Measurements from ENCODE around the gene TMEM129.
"Not testable (repeated sequence)": the region's sequence is repeated elsewhere in the genome, so short reads cannot be mapped to it uniquely, and the experiment has no call there.

TMEM129 gene

GRCh38 chr4:1703867-1704266 lies 17.3 kb downstream of the TMEM129 start:
- DNase-seq (ENCODE audit: low spot score) (no peak), FAIRE-seq (no peak)

DNA sequence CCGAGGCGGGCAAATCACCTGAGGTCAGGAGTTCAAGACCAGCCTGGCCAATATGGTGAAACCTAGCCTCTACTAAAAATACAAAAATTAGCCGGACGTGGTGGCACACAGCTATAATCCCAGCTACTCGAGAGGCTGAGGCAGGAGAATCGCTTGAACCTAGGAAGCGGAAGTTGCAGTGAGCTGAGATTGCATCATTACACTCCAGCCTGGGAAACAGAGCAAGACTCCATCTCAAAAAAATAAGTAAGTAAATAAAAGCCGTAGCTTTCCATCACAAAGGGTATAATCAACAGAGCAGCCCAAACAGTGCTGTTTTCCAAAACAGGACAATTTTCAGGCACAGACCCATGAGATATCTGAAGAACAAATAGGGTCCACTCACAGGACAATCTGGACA lies 19.5 kb downstream of the TMEM129 start:
- not testable (repeated sequence) for FAIRE-seq

DNA sequence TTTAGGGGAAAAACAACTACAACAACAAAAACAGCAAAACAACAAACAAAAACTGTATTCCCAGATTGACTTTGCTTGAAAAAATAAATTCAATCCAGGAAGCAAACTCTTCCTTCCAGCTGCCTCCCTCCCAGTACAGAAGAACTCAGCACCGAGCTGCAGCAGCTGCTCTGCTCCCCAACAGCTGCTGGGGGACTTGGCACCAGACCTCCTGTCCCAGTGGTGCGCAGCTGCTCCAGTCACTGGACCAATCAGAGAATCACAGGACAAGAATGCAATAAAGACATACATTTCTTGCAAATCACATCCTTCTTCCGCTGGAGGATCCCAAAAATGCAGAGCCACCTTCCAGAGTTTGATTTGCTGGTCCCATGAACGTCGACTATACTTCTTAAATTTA lies 25.2 kb downstream of the TMEM129 start:
- FAIRE-seq = no peak
- DNase-seq (ENCODE audit: low spot score) = no peak

More for the DNA sequence above, 19.5 kb downstream of the TMEM129 start:
- not testable (repeated sequence) for DNase-seq (ENCODE audit: low spot score)

- DNase-seq (ENCODE audit: low spot score) = peak; percentile 61
- FAIRE-seq = no peak
Observed at GRCh38 chr4:1693131-1693896, 27.8 kb downstream of the TMEM129 start.

- FAIRE-seq (no peak), DNase-seq (ENCODE audit: low spot score) (no peak)
Observed at GRCh38 chr4:1691737-1692373, 29.3 kb downstream of the TMEM129 start.

DNA sequence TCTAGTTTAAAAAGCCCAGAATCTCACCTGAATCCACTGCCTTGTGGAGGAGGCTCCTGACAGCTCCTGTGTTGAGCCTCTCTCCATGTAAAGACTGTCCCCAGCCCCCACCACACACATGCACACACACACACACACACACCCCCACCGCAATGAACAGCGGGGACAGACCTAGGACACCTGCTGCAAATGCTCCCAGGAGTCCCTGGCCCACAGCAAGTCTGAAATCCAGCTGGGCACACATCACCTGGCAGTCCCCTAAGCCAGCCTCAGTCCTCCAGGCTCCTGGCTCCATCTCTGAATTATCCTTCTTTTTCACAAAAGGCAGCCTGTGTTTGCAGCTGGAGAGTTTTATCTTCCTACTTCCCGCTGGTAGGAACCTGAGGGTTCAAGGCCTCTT lies 30.4 kb downstream of the TMEM129 start:
- DNase-seq (ENCODE audit: low spot score) (no peak), FAIRE-seq (no peak)

GRCh38 chr4:1686440-1687036 lies 34.6 kb downstream of the TMEM129 start:
- no peak for DNase-seq (ENCODE audit: low spot score)
- FAIRE-seq = no peak

DNA sequence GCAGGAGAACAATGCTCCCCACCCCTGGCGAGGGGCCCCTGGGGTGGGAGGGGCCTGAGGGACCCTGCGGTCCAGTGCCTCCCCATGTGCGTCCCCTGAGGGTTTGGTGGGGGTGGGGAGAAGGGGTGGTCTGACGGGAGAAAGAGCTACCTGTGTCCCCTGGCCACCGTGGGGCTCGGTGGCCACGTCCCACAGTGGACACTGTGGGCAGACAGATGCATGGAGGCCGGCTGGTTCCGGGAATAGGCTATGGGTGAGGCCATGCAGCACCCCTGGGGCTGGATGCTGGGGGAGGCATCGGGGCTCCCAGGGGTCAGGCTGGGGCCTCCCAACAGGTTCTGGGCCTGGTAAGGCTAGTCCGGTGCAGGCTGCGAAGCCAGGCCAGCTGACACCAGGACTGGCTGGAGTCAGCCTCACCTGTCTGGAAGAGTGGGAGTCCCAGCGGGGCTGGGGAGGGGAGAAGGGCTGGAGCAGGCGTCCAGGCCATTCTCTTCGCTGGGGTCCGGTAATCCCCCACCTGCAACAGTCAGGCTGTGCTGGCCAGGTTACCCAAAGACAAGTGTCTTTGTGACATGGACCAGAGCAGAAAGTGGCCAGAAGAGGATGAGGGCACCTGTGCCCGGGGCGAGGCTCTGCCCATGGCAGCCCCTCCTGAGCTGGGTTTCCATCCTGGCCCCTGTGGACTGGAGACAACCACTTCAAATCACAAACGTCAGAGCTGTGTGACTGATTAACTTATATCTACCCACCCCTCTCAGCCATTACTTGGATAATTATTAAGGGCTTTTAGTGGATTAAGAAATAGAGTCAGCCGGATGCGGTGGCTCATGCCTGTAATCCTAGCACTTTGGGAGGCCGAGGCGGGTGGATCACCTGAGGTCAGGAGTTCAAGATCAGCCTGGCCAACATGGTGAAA lies 35.6 kb downstream of the TMEM129 start:
- DNase-seq (ENCODE audit: low spot score) (no peak), FAIRE-seq (no peak)

GRCh38 chr4:1684506-1685234 lies 36.5 kb downstream of the TMEM129 start:
- DNase-seq (ENCODE audit: low spot score) (no peak), FAIRE-seq (no peak)

DNA sequence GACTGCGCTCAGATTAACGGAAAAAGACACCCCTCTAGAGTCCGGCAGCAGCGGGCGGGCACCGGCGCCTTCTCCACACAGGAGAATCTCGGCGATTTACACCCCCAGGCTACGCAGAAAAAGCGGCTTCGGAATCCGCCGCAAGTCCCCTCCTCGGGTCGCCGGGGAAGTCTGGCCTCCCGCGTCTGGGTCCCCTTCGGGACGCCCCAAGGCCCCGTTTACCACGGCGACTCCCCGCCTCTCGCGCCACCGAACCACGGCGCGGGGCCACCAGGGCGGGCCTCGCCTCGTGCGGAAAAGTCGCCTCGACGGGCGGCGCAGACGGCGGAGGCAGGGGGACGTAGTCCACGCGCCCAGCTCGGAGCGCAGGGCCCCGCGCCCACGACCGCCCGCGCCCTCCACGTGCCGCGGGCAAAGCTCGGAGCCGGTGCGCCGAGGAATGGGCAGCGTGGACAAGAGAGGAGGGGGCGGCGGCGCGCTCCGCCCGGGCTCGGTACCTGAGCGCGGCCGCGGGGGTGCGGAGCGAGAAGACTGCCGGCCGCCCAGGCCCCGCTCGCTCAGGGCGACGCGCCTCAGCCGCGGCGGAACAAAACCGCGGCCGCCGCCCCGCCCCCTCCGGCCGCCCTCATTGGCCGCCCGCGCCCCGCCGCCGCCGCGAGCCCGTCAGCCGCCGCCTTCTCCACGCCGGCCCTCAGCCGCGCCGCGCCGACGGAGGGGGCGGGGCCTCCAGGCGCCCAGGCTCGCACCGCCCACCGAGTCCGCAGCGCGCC lies 37.2 kb downstream of the TMEM129 start, which contains the start of gene FAM53A:
Gene FAM53A (minus strand): TSS at position 578 of the 770 bp plus-strand sequence. CDS start 15,572 bp downstream, outside the sequence.
- DNase-seq (ENCODE audit: low spot score) = no peak
- FAIRE-seq = no peak

DNA sequence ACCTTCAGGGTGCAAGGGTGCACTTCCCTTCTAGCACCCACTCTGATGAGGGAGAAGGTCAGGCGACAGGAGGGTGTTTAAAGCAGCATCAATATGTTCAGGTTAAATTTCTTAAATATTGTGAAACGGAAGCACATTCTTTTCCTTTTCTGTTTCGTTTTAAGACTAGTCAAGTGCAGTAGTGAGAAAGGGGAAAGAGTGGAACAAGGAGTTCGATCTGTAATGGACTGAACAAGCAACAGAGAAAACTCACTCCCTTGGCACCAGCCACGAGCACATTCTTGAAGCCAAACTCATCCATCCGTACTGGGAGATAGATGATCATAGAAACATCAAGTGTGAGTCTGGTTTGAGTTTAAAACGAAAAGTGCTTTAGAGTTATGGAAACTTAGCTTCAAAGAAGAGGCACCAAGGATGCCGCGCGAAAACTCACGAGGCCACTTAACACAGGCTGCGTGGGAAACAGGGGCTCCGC lies 37.8 kb downstream of the TMEM129 start:
- DNase-seq (ENCODE audit: low spot score) (no peak), FAIRE-seq (no peak)

- FAIRE-seq = no peak
- DNase-seq (ENCODE audit: low spot score) = no peak
Observed at GRCh38 chr4:1682860-1683259, 38.3 kb downstream of the TMEM129 start.

- no peak for DNase-seq (ENCODE audit: low spot score)
- FAIRE-seq = no peak
Observed at GRCh38 chr4:1678244-1678643, 42.9 kb downstream of the TMEM129 start.

GRCh38 chr4:1676605-1677525 lies 44.3 kb downstream of the TMEM129 start:
- no peak for DNase-seq (ENCODE audit: low spot score)
- FAIRE-seq = no peak

GRCh38 chr4:1675802-1676137 lies 45.4 kb downstream of the TMEM129 start:
- no peak for DNase-seq (ENCODE audit: low spot score)
- FAIRE-seq = no peak

DNA sequence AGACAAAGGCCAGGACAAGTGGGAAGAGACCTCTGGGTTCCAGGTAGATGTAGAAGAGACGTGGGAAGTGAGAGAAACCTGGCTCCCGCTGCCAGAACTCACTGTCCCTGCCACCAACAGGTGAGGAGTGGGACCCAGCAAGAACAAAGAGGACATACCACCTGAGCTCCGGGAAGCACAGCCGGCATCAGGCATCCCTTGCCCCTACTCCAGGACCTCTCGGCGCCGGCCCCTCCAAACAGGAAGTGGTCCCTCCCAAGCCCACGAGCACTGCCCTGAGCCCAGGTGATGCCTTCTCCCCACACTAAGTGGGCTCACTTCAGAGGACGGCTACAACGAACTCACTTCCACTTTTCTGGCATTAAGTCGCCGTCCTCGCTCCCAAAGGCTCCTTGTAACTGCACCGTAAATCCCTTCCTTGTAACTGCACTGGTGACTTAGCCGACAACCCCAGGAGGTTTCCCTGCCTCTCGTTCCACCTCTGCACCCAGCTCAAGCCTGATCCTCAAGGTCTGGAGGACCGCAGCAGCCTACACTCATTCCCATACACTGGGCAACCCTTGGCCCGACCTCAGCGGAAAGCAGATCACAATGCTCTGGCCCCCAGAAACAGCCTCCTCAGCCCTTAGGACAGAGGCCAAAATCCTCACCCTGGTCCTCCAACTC lies 45.9 kb downstream of the TMEM129 start:
- no peak for DNase-seq (ENCODE audit: low spot score)
- no peak for FAIRE-seq

- no peak for FAIRE-seq
Observed at GRCh38 chr4:1674682-1675081, 46.4 kb downstream of the TMEM129 start.

DNA sequence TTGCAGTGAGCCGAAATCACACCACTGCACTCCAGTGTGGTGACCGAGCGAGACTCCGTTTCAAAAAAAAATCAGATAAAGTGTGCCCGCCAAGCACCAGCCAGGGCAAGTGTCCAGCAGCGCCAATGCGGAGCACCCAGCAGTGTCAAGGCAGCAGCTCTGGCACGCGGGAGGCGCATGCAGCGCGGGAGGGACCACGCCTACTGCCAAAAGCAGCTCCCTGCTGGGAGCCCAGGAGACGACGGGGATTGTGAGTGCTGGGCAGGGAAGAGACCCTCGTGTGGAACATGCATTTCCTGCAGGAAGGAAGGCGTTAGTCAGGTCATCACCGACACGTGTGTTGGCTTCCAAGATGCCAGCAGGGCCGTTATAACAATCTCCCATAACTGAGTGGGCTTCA lies 47.5 kb downstream of the TMEM129 start:
- no peak for FAIRE-seq
- no peak for DNase-seq (ENCODE audit: low spot score)

More at GRCh38 chr4:1674682-1675081, 46.4 kb downstream of the TMEM129 start:
- no peak for DNase-seq (ENCODE audit: low spot score)
